Cardiac fibroblast (primary cell): ENCODE results near the gene SAFB.
"Not testable (repeated sequence)": the region's sequence is repeated elsewhere in the genome, so short reads cannot be mapped to it uniquely, and the experiment has no call there.

Experiments
- DNase-seq, 2 donors: peaks; one replicate each; pipeline versions ENCODE4 v3.0.0 to v3.0.0-alpha.2; 2010; ENCODE audit warnings: low read depth in 2 of 2
- H3K4me3 ChIP-seq, 2 donors: replicated peaks in 1 of 2; 1 replicate in 1 of 2; 2 replicates in 1 of 2; pipeline ENCODE4 v1.5.1; 2011; ENCODE audit warnings: low read depth in 2 of 2, low read length in 2 of 2, mild to moderate bottlenecking in 2 of 2, moderate library complexity in 1 of 2
- CTCF ChIP-seq: IDR thresholded peaks from one replicate; pipeline ENCODE4 v1.5.1; 2011; ENCODE audit warnings: low read depth, mild to moderate bottlenecking, low read length, inconsistent platforms

The SAFB gene

GRCh38 chr19:5700455-5701092 is 77.7 kb downstream of the SAFB start:
- H3K4me3 ChIP-seq = no peak overlapping the region
- no peak for DNase-seq
- TF ChIP-seq CTCF = no peak

GRCh38 chr19:5702053-5702410 is 79.1 kb downstream of the SAFB start:
- not testable (repeated sequence) for DNase-seq, H3K4me3 ChIP-seq

- TF ChIP-seq CTCF = no peak
- no peak for DNase-seq
- H3K4me3 ChIP-seq = no peak overlapping the region
These were observed 81.2 kb downstream of the SAFB start for GRCh38 chr19:5703819-5704818.

GRCh38 chr19:5705552-5705951 is 82.7 kb downstream of the SAFB start:
- no peak for DNase-seq
- H3K4me3 ChIP-seq = no peak overlapping the region
- TF ChIP-seq CTCF = no peak

GRCh38 chr19:5706876-5707573 is 84.1 kb downstream of the SAFB start:
- DNase-seq = no peak
- no peak for TF ChIP-seq CTCF

GRCh38 chr19:5707576-5708575 is 85.0 kb downstream of the SAFB start:
- no peak for DNase-seq
- TF ChIP-seq CTCF = no peak
- H3K4me3 ChIP-seq = no peak overlapping the region

More at GRCh38 chr19:5706876-5707573, 84.1 kb downstream of the SAFB start:
- H3K4me3 ChIP-seq = no peak overlapping the region
